ENCODE measurements around the gene MRPL38. TPM values are rescaled to one million over a fixed set of nuclear protein-coding genes. Genes with fewer than 3 reads are reported as not detected.

The MRPL38 gene
- total and polyA plus RNA-seq, 2 of the 8 experiments (the other 6 are each of a cell fraction or from before 2014, with no cell fraction given), result 78.4 to 125 TPM

DNA sequence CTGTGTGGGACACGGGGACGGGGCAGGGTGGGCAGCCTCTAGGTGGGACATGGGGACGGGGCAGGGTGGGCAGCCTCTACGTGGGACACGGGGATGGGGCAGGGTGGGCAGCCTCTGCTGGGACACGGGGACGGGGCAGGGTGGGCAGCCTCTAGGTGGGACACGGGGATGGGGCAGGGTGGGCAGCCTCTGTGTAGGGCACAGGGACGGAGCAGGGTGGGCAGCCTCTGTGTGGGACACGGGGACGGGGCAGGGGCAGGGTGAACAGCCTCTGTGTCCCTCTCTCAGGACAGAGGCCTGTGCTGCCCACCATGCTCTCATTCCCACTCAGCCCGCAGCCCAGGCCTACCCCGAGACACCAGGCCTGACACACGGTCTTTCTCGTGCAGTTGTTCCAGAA lies 16.9 kb upstream of the MRPL38 start:
- Histone ChIP-seq H3K4me1 (replicated peaks in 1 of 4; ENCODE audit: control insufficient read depth in 3 of 4, insufficient read depth in 4 of 4, low read length in 3 of 4) (no peaks in the 10 kb centered on the region), H2BK15ac (ENCODE audit: low read length) (no peak overlapping the region), H2AFZ (ENCODE audit: low read length) (no peak overlapping the region), H3K36me3 (ENCODE audit: control insufficient read depth in 2 of 4, insufficient read depth in 4 of 4, low read length in 3 of 4) (peaks cover 0 to 8% (median 5%) of the 10 kb centered on the region in 4 experiments; a peak in 3 of 8 replicates), H3K14ac (ENCODE audit: insufficient read length) (no peak overlapping the region), H3K23ac (ENCODE audit: insufficient read length) (no peak overlapping the region), H3K18ac (ENCODE audit: extremely low read depth, low read length) (no peak overlapping the region), H3K9me3 (ENCODE audit: insufficient read depth in 2 of 2, low read depth in 1 of 2, low read length in 1 of 2) (no peaks in the 10 kb centered on the region), H3K27me3 (replicated peaks in 1 of 4; ENCODE audit: control insufficient read depth in 3 of 4, extremely low read depth in 1 of 4, insufficient read depth in 3 of 4, low read length in 3 of 4) (no peaks in the 10 kb centered on the region), H3K23me2 (ENCODE audit: low read depth, low read length) (no peaks in the 10 kb centered on the region), H3K79me2 (ENCODE audit: control insufficient read depth in 1 of 2, insufficient read depth in 2 of 2, low read length in 2 of 2) (no peaks in the 10 kb centered on the region), H4K5ac (ENCODE audit: insufficient read length, low read depth, low read length) (no peak overlapping the region), H3K79me1 (ENCODE audit: low read depth, low read length) (no peaks in the 10 kb centered on the region), H3K27ac (ENCODE audit: low read depth, low read length) (no peak overlapping the region), H4K8ac (ENCODE audit: extremely low read depth, insufficient read depth, low read length) (no peak overlapping the region), H2BK20ac (ENCODE audit: low read length) (no peak overlapping the region), H3K4ac (replicated peaks; ENCODE audit: insufficient read length, low read depth, low read length) (no peak overlapping the region), H4K91ac (replicated peaks; ENCODE audit: insufficient read length, low read length) (no peak overlapping the region), H2BK12ac (ENCODE audit: low read depth, low read length) (no peak overlapping the region), H3K56ac (replicated peaks; ENCODE audit: insufficient read length, low read depth, low read length) (no peak overlapping the region), H3K4me3 (ENCODE audit: extremely low read depth in 1 of 4, insufficient read depth in 2 of 4, low read depth in 3 of 4, low read length in 4 of 4) (no peak overlapping the region), H4K20me1 (replicated peaks in 1 of 2; ENCODE audit: control insufficient read depth in 1 of 2, insufficient read depth in 2 of 2, low read length in 2 of 2) (no peaks in the 10 kb centered on the region), H2BK120ac (replicated peaks; ENCODE audit: low read depth, low read length) (no peak overlapping the region), H3K4me2 (ENCODE audit: insufficient read depth in 1 of 2, low read depth in 2 of 2, low read length in 2 of 2) (no peak overlapping the region), H3K9ac (replicated peaks in 1 of 4; ENCODE audit: extremely low read depth in 1 of 4, low read depth in 3 of 4, low read length in 3 of 4) (no peak overlapping the region), H2BK5ac (ENCODE audit: low read depth, low read length) (no peak overlapping the region), H2AK5ac (ENCODE audit: low read depth, low read length) (no peak overlapping the region)
- FAIRE-seq (no peak), DNase-seq (ENCODE audit: low read depth in 1 of 2, low spot score in 2 of 2) (no peak)
- POLR2A ChIA-PET (ENCODE audit: partially characterized antibody), result interaction anchor here (0.6 to 2.7 kb wide), 3 partner anchors 17 to 865 kb away, joined by 3 to 9 read pairs (median 8); partner anchors contain the start of gene MRPL38
- 91% methylated on average over 5 of the region's 15 CpGs; no CpG with 5 or more reads in 1 of the 2 experiments for WGBS, 2 experiments (ENCODE audit: extremely low coverage in 1 of 2, insufficient coverage in 1 of 2, insufficient read length in 1 of 2, insufficient replicate concordance in 2 of 2, low coverage in 1 of 2, low lambda C conversion rate in 2 of 2, missing lambda C conversion rate in 1 of 2)
- TF ChIP-seq EZH2 (IDR thresholded peaks at IDR 0.05; ENCODE audit: low read depth, low read length, severe bottlenecking), result no peak
- no peak for TF ChIP-seq SUZ12 (IDR thresholded peaks at IDR 0.05; ENCODE audit: low read length)
- TF ChIP-seq YY1 (IDR thresholded peaks at IDR 0.05; ENCODE audit: low read depth, low read length), result no peak
- CTCF ChIA-PET (ENCODE audit: partially characterized antibody), result interaction anchor here (0.8 to 51.3 kb wide), 7 partner anchors 9 to 87 kb away, joined by 3 to 885 read pairs (median 4); partner anchors contain the start of genes CDK3 and MRPL38
